GM12873 (cell line): ENCODE results near the gene AFF2.

Experiments
- CTCF ChIP-seq: IDR thresholded peaks from 2 replicates; pipeline ENCODE4 v1.5.1; 2012; ENCODE audit warnings: low read depth, mild to moderate bottlenecking, moderate library complexity, low read length, control low read depth; ENCODE audit not compliant: insufficient read depth; ENCODE audit errors: missing control alignments

Gene AFF2

GRCh38 chrX:148682206-148682605 lies 181.8 kb downstream of the AFF2 start:
- no peak for TF ChIP-seq CTCF

- no peak for TF ChIP-seq CTCF
Observed at GRCh38 chrX:148691456-148691855, 191.0 kb downstream of the AFF2 start.

GRCh38 chrX:148695255-148695654 lies 194.8 kb downstream of the AFF2 start:
- no peak for TF ChIP-seq CTCF

- TF ChIP-seq CTCF: no peak
Observed at GRCh38 chrX:148698221-148698620, 197.8 kb downstream of the AFF2 start.

- TF ChIP-seq CTCF: no peak
Observed at GRCh38 chrX:148700021-148700420, 199.6 kb downstream of the AFF2 start.

- no peak for TF ChIP-seq CTCF
Observed at GRCh38 chrX:148713981-148714380, 213.6 kb downstream of the AFF2 start.

GRCh38 chrX:148715361-148715760 lies 214.9 kb downstream of the AFF2 start:
- TF ChIP-seq CTCF: no peak
